ENCODE measurements around the gene ATP11A.

- TF ChIP-seq CTCF (IDR thresholded peaks at IDR 0.05 in 8 of 11, conservative IDR thresholded peaks at IDR 0.05 in 3 of 11) (no peak), POLR2A (IDR thresholded peaks at IDR 0.05) (no peak)
Measured at GRCh38 chr13:112715715-112716460, 26.1 kb downstream of the ATP11A start.
